Keratinocyte (primary cell): ENCODE results near the gene GALNT14. TPM values are rescaled to one million over a fixed set of nuclear protein-coding genes. Genes with fewer than 3 reads are reported as not detected.

Experiments used
- DNase-seq: peaks from one replicate; pipeline ENCODE4 v3.0.0-alpha.2; 2011; ENCODE audit warnings: low read depth, missing footprints, low spot score
- FAIRE-seq: peaks from 2 replicates; lab custom pipeline; 2011; peaks lifted over from hg19 to GRCh38; lab: Jason Lieb, UNC
- H2AFZ ChIP-seq: 2 replicates; pipeline ENCODE4 v1.6.0; 2012; ENCODE audit warnings: low read length, control low read depth, inconsistent platforms; ENCODE audit not compliant: control insufficient read depth
- H3K27ac ChIP-seq: 2 replicates; pipeline ENCODE4 v1.5.1; 2011; ENCODE audit warnings: low read length; ENCODE audit not compliant: control insufficient read depth, insufficient read depth
- H3K27me3 ChIP-seq: 3 replicates; pipeline ENCODE4 v1.6.0; 2011; ENCODE audit warnings: low read length; ENCODE audit not compliant: control insufficient read depth, insufficient read depth; ENCODE audit errors: extremely low read depth
- H3K36me3 ChIP-seq, 2 experiments: 2 replicates in 1 of 2; 3 replicates in 1 of 2; pipeline ENCODE4 v1.5.1; 2011; ENCODE audit warnings: low read length in 2 of 2, mild to moderate bottlenecking in 1 of 2; ENCODE audit not compliant: control insufficient read depth in 2 of 2, insufficient read depth in 2 of 2; ENCODE audit errors: extremely low read depth in 1 of 2
- H3K4me1 ChIP-seq: 3 replicates; pipeline ENCODE4 v1.5.1; 2011; ENCODE audit warnings: low read length; ENCODE audit not compliant: control insufficient read depth, insufficient read depth; ENCODE audit errors: extremely low read depth
- H3K4me2 ChIP-seq: 3 replicates; pipeline ENCODE4 v1.6.0; 2011; ENCODE audit warnings: low read depth, low read length; ENCODE audit not compliant: control insufficient read depth, insufficient read depth; ENCODE audit errors: extremely low read depth
- H3K4me3 ChIP-seq, 3 experiments: fragments of 200-600 bp in 1 of 3; sonication (generic) in 1 of 3; 2 replicates in 2 of 3; 3 replicates in 1 of 3; pipeline ENCODE4 v1.5.1; 2011 to 2016; ENCODE audit warnings: low read length in 3 of 3, mild to moderate bottlenecking in 3 of 3, control low read depth in 2 of 3, inconsistent platforms in 1 of 3, low read depth in 1 of 3, mixed read lengths in 1 of 3, mixed run types in 1 of 3, moderate library complexity in 1 of 3; ENCODE audit not compliant: control insufficient read depth in 2 of 3, insufficient read depth in 2 of 3; ENCODE audit errors: extremely low read depth in 1 of 3
- H3K79me2 ChIP-seq: 2 replicates; pipeline ENCODE4 v1.6.0; 2012; ENCODE audit warnings: low read length; ENCODE audit not compliant: control insufficient read depth, insufficient read depth
- H3K9ac ChIP-seq: 3 replicates; pipeline ENCODE4 v1.6.0; 2011; ENCODE audit warnings: low read length; ENCODE audit not compliant: control insufficient read depth, insufficient read depth; ENCODE audit errors: extremely low read depth
- H3K9me1 ChIP-seq: 3 replicates; pipeline ENCODE4 v1.6.0; 2011; ENCODE audit warnings: low read length; ENCODE audit not compliant: control insufficient read depth, insufficient read depth; ENCODE audit errors: extremely low read depth
- H3K9me3 ChIP-seq: 2 replicates; pipeline ENCODE4 v1.5.1; 2012; ENCODE audit warnings: low read depth, low read length; ENCODE audit not compliant: control insufficient read depth
- H4K20me1 ChIP-seq: 3 replicates; pipeline ENCODE4 v1.6.0; 2011; ENCODE audit warnings: low read length; ENCODE audit not compliant: control insufficient read depth, insufficient read depth; ENCODE audit errors: extremely low read depth
- EZH2 ChIP-seq: IDR thresholded peaks from one replicate; pipeline ENCODE4 v1.6.1; 2012; ENCODE audit warnings: inconsistent platforms, mild to moderate bottlenecking, low read length, moderate library complexity
- dilution Hi-C: fragments of 300-500 bp; cut with MboI; formaldehyde crosslinking; loops from one replicate; pipeline ENCODE4 v1.7.0; 2020; ENCODE audit warnings: low sequenced_read_pairs; ENCODE audit not compliant: extremely low pct_ligation_motif_present
- polyA plus RNA-seq, 5 experiments: library from polyadenylated mRNA; depleted of rRNA in 3 of 5; stranded (reverse) in 3 of 5; stranded (forward) in 1 of 5; unstranded in 1 of 5; fragments of >200 nt; gene quantifications; 1 replicate in 1 of 5; 2 replicates in 3 of 5; 3 replicates in 1 of 5; pipeline versions ENCODE4 v1.2.1 to v1.2.3, GENCODE V29; 2011 to 2012; ENCODE audit warnings: missing spikeins in 2 of 5, low read depth in 1 of 5, low replicate concordance in 1 of 5
- TF ChIP-seq, protein P1 (sequence below), 3 experiments: IDR thresholded peaks in 1 of 3; conservative IDR thresholded peaks in 1 of 3; optimal IDR thresholded peaks in 1 of 3; 2 replicates in 2 of 3; 3 replicates in 1 of 3; pipeline versions ENCODE3 to v1.5.1; 2011; ENCODE audit warnings: low read length in 3 of 3, mild to moderate bottlenecking in 3 of 3, moderate library complexity in 2 of 3, control low read depth in 1 of 3, inconsistent platforms in 1 of 3; ENCODE audit not compliant: insufficient read depth in 2 of 3; ENCODE audit errors: extremely low read depth in 1 of 3

Gene GALNT14
- polyA plus RNA-seq, 1 donor (not counting 4 experiments of a cell fraction or from before 2014, with no cell fraction given), result 27.4 TPM

DNA sequence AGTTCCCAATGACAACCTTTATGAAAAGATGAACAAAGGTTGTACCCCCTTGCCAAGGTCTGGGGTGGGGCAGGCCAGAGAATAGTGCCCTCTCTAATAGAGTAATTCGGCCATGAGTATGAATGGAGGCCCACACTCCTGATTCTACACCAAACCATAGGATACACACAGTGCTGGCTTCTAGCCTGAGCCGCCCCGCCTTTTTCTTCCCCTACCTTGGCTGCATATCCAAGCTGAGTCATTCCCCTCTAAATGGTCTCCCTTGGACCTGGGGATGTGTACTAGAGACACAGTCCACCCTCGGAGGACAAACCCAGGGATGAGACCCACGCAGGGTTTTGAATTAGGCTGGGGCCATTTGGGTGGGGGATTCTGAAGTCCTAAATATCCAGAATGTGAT, 223.8 kb downstream of the GALNT14 start:
- TF ChIP-seq EZH2, result no peak
- TF ChIP-seq, protein P1, sequence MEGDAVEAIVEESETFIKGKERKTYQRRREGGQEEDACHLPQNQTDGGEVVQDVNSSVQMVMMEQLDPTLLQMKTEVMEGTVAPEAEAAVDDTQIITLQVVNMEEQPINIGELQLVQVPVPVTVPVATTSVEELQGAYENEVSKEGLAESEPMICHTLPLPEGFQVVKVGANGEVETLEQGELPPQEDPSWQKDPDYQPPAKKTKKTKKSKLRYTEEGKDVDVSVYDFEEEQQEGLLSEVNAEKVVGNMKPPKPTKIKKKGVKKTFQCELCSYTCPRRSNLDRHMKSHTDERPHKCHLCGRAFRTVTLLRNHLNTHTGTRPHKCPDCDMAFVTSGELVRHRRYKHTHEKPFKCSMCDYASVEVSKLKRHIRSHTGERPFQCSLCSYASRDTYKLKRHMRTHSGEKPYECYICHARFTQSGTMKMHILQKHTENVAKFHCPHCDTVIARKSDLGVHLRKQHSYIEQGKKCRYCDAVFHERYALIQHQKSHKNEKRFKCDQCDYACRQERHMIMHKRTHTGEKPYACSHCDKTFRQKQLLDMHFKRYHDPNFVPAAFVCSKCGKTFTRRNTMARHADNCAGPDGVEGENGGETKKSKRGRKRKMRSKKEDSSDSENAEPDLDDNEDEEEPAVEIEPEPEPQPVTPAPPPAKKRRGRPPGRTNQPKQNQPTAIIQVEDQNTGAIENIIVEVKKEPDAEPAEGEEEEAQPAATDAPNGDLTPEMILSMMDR (optimal IDR thresholded peaks at IDR 0.05 in 1 of 3, IDR thresholded peaks at IDR 0.05 in 1 of 3, conservative IDR thresholded peaks at IDR 0.05 in 1 of 3; ENCODE audit: extremely low read depth in 1 of 3, insufficient read depth in 2 of 3, low read length in 3 of 3), result no peak
- no peak for DNase-seq
- no peak overlapping the region for H3K4me3 ChIP-seq
- H3K27ac ChIP-seq, result no peak overlapping the region
- H3K9me1 ChIP-seq, result peaks cover 2% of the 10 kb centered on the region
- peaks cover 2% of the 10 kb centered on the region for H3K4me1 ChIP-seq
- FAIRE-seq, result no peak
- H3K4me2 ChIP-seq, result no peak overlapping the region
- no peak overlapping the region for H2AFZ ChIP-seq
- no peaks in the 10 kb centered on the region for H4K20me1 ChIP-seq
- H3K36me3 ChIP-seq, result peaks cover 0 to 3% of the 10 kb centered on the region in 2 experiments
- H3K27me3 ChIP-seq, result no peaks in the 10 kb centered on the region
- no peak overlapping the region for H3K9ac ChIP-seq
- dilution Hi-C loops, result no loop called here
- H3K9me3 ChIP-seq, result no peaks in the 10 kb centered on the region
- no peaks in the 10 kb centered on the region for H3K79me2 ChIP-seq

DNA sequence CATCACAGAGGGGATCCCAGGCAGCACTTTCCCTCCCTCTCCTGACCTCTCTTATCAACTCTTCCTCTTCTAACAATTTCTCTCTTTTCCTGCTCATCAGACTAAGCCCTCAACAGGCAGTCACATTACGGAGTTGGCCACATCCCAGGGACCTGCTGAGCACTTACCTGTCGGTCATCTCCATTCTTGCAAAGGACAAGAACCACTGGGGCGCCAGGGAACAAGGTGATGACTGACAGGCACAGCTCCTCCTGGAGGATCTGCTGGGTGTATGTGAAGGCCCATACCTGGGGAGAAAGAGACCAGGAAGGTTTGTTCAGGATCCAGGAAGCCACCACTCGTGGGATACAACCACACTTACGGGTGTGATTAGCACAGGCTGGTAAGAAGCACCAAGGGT, 226.2 kb downstream of the GALNT14 start:
- Histone ChIP-seq H3K27ac (no peak overlapping the region), H3K9me3 (no peaks in the 10 kb centered on the region), H3K4me1 (peaks cover 2% of the 10 kb centered on the region), H3K9me1 (peaks cover 2% of the 10 kb centered on the region), H2AFZ (no peak overlapping the region), H3K36me3 (peaks cover 0 to 3% of the 10 kb centered on the region in 2 experiments), H4K20me1 (no peaks in the 10 kb centered on the region), H3K79me2 (no peaks in the 10 kb centered on the region), H3K9ac (no peak overlapping the region), H3K27me3 (no peaks in the 10 kb centered on the region), H3K4me2 (no peak overlapping the region), H3K4me3 (no peak overlapping the region)
- TF ChIP-seq, protein P1 (optimal IDR thresholded peaks at IDR 0.05 in 1 of 3, IDR thresholded peaks at IDR 0.05 in 1 of 3, conservative IDR thresholded peaks at IDR 0.05 in 1 of 3; ENCODE audit: extremely low read depth in 1 of 3, insufficient read depth in 2 of 3, low read length in 3 of 3), result no peak
- no peak for TF ChIP-seq EZH2
- no peak for FAIRE-seq
- no peak for DNase-seq
- dilution Hi-C loops, result no loop called here
